H9 (cell line): ENCODE results near the gene BSDC1. TPM values are rescaled to one million over a fixed set of nuclear protein-coding genes. Genes with fewer than 3 reads are reported as not detected.

Source experiments
- DNase-seq: peaks from one replicate; pipeline ENCODE4 v3.0.0-alpha.2; 2017
- H2AFZ ChIP-seq: one replicate; pipeline ENCODE4 v1.6.1; 2013; ENCODE audit warnings: mild to moderate bottlenecking, low read length, control low read depth, moderate library complexity
- H2AK5ac ChIP-seq: 2 replicates; pipeline ENCODE4 v1.6.1; 2013; ENCODE audit warnings: low read length, control low read depth, mixed read lengths; ENCODE audit not compliant: insufficient read length
- H2BK120ac ChIP-seq: one replicate; pipeline ENCODE4 v1.6.1; 2013; ENCODE audit warnings: low read depth, mild to moderate bottlenecking, low read length, control low read depth, inconsistent platforms; ENCODE audit not compliant: poor library complexity, severe bottlenecking
- H2BK12ac ChIP-seq: 2 replicates; pipeline ENCODE4 v1.6.1; 2013; ENCODE audit warnings: low read length, control low read depth, mixed read lengths, low read depth; ENCODE audit not compliant: insufficient read length
- H2BK15ac ChIP-seq: 2 replicates; pipeline ENCODE4 v1.6.1; 2013; ENCODE audit warnings: low read depth, low read length, control low read depth
- H2BK20ac ChIP-seq: one replicate; pipeline ENCODE4 v1.6.1; 2013; ENCODE audit warnings: low read depth, mild to moderate bottlenecking, low read length, control low read depth, inconsistent platforms; ENCODE audit not compliant: poor library complexity, severe bottlenecking
- H2BK5ac ChIP-seq: 2 replicates; pipeline ENCODE4 v1.6.1; 2013; ENCODE audit warnings: low read length, control low read depth, mixed read lengths; ENCODE audit not compliant: insufficient read length
- H3K14ac ChIP-seq: 2 replicates; pipeline ENCODE4 v1.6.1; 2013; ENCODE audit warnings: low read length, control low read depth; ENCODE audit not compliant: insufficient read depth
- H3K18ac ChIP-seq: 2 replicates; pipeline ENCODE4 v1.6.1; 2013; ENCODE audit warnings: low read depth, mild to moderate bottlenecking, mixed read lengths, low read length, control low read depth; ENCODE audit not compliant: insufficient read length
- H3K23ac ChIP-seq: 2 replicates; pipeline ENCODE4 v1.6.1; 2013; ENCODE audit warnings: low read length, control low read depth, mixed read lengths, low read depth; ENCODE audit not compliant: insufficient read length
- H3K23me2 ChIP-seq: 2 replicates; pipeline ENCODE4 v1.6.1; 2013; ENCODE audit warnings: low read depth, mild to moderate bottlenecking, mixed read lengths, low read length, control low read depth; ENCODE audit not compliant: insufficient read length, poor library complexity, severe bottlenecking
- H3K27ac ChIP-seq: 2 replicates; pipeline ENCODE4 v1.5.1; 2013; ENCODE audit warnings: low read length, control low read depth, mixed read lengths, low read depth; ENCODE audit not compliant: insufficient read length
- H3K27me3 ChIP-seq: 2 replicates; pipeline ENCODE4 v1.6.1; 2013; ENCODE audit warnings: low read length, control low read depth, inconsistent platforms; ENCODE audit not compliant: insufficient read depth
- H3K4ac ChIP-seq: 2 replicates; pipeline ENCODE4 v1.6.1; 2013; ENCODE audit warnings: low read depth, mild to moderate bottlenecking, control low read depth, inconsistent platforms, low read length, moderate library complexity
- H3K4me1 ChIP-seq: 2 replicates; pipeline ENCODE4 v1.6.1; 2013; ENCODE audit warnings: low read length, control low read depth, inconsistent platforms; ENCODE audit not compliant: insufficient read depth
- H3K4me2 ChIP-seq: 2 replicates; pipeline ENCODE4 v1.6.1; 2013; ENCODE audit warnings: low read length, control low read depth, mixed read lengths; ENCODE audit not compliant: insufficient read length, insufficient read depth
- H3K56ac ChIP-seq: 2 replicates; pipeline ENCODE4 v1.6.1; 2013; ENCODE audit warnings: low read depth, mild to moderate bottlenecking, mixed read lengths, low read length, control low read depth; ENCODE audit not compliant: insufficient read length
- H3K79me1 ChIP-seq: 2 replicates; pipeline ENCODE4 v1.6.1; 2013; ENCODE audit warnings: low read depth, mild to moderate bottlenecking, moderate library complexity, low read length, control low read depth, inconsistent platforms; ENCODE audit not compliant: insufficient read depth, poor library complexity, severe bottlenecking
- H3K79me2 ChIP-seq: 2 replicates; pipeline ENCODE4 v1.6.1; 2013; ENCODE audit warnings: low read length, control low read depth, inconsistent platforms; ENCODE audit not compliant: insufficient read depth
- H3K9ac ChIP-seq: 2 replicates; pipeline ENCODE4 v1.6.1; 2013; ENCODE audit warnings: low read length, control low read depth, mixed read lengths; ENCODE audit not compliant: insufficient read length; ENCODE audit errors: extremely low read depth
- H3K9me3 ChIP-seq: one replicate; pipeline ENCODE4 v1.6.1; 2013; ENCODE audit warnings: low read depth, low read length, inconsistent platforms; ENCODE audit not compliant: control insufficient read depth
- H3T11ph ChIP-seq: one replicate; pipeline ENCODE4 v1.6.1; 2013; ENCODE audit warnings: mild to moderate bottlenecking, low read length, control low read depth, inconsistent platforms
- H4K20me1 ChIP-seq: one replicate; pipeline ENCODE4 v1.6.1; 2013; ENCODE audit not compliant: control insufficient read depth, insufficient read length, insufficient read depth
- H4K5ac ChIP-seq: 2 replicates; pipeline ENCODE4 v1.6.1; 2013; ENCODE audit warnings: low read depth, mild to moderate bottlenecking, mixed read lengths, low read length, control low read depth; ENCODE audit not compliant: insufficient read length
- H4K8ac ChIP-seq: replicated peaks from 2 replicates; pipeline ENCODE4 v1.6.1; 2013; ENCODE audit warnings: low read length, control low read depth, mixed read lengths, low read depth; ENCODE audit not compliant: insufficient read length
- H4K91ac ChIP-seq: 2 replicates; pipeline ENCODE4 v1.6.1; 2013; ENCODE audit warnings: low read depth, mild to moderate bottlenecking, moderate library complexity, mixed read lengths, low read length, control low read depth; ENCODE audit not compliant: insufficient read length
- H3K27ac Mint-ChIP-seq, 3 experiments: 2 replicates in 2 of 3; 3 replicates in 1 of 3; pipeline ENCODE4 v1.8.0; 2020 to 2021; ENCODE audit warnings: mixed read lengths in 3 of 3, mild to moderate bottlenecking in 1 of 3, moderate library complexity in 1 of 3
- H3K27me3 Mint-ChIP-seq: 2 replicates; pipeline ENCODE4 v1.8.0; 2021; ENCODE audit warnings: low read depth, mild to moderate bottlenecking, moderate library complexity, mixed read lengths
- H3K36me3 Mint-ChIP-seq, 3 experiments: 2 replicates in 2 of 3; 3 replicates in 1 of 3; pipeline ENCODE4 v1.8.0; 2020 to 2021; ENCODE audit warnings: low read depth in 3 of 3, mixed read lengths in 3 of 3; ENCODE audit not compliant: insufficient read depth in 1 of 3
- H3K4me1 Mint-ChIP-seq, 2 experiments: 2 replicates each; pipeline ENCODE4 v1.8.0; 2020; ENCODE audit warnings: mixed read lengths in 2 of 2
- H3K4me3 Mint-ChIP-seq, 2 experiments: 2 replicates in 1 of 2; 3 replicates in 1 of 2; pipeline ENCODE4 v1.8.0; 2020 to 2021; ENCODE audit warnings: mild to moderate bottlenecking in 2 of 2, mixed read lengths in 2 of 2, moderate library complexity in 1 of 2
- H3K9me3 Mint-ChIP-seq, 2 experiments: 2 replicates in 1 of 2; 3 replicates in 1 of 2; pipeline ENCODE4 v1.8.0; 2020; ENCODE audit warnings: mild to moderate bottlenecking in 2 of 2, mixed read lengths in 2 of 2, moderate library complexity in 1 of 2
- CTCF ChIP-seq: fragments of 200-600 bp; sonication (generic); conservative IDR thresholded peaks from 3 replicates; pipeline ENCODE4 v1.8.0; 2021; ENCODE audit warnings: antibody characterized with exemption, mild to moderate bottlenecking
- WGBS: extraction: QIAGEN DNeasy Blood & Tissue Kit; methylation state at CpG from one replicate; pipeline ENCODE4 v1.1.7; 2013; ENCODE audit warnings: missing lambda C conversion rate, low lambda C conversion rate, mixed read lengths; ENCODE audit not compliant: insufficient read length; ENCODE audit errors: extremely low coverage; 5-methylcytosine and 5-hydroxymethylcytosine counted together
- total RNA-seq: library from RNA; stranded (reverse); gene quantifications from 2 replicates; pipeline ENCODE4 v1.2.1, GENCODE V29; 2021

Gene BSDC1
- total RNA-seq, 1 experiment from 2014 or later: 52.6 TPM

- Histone ChIP-seq H2BK120ac (no peak overlapping the region), H3K4ac (no peak overlapping the region), H3K4me1 (no peaks in the 10 kb centered on the region), H2BK12ac (no peak overlapping the region), H3K27ac (no peak overlapping the region), H2BK20ac (no peak overlapping the region), H3K23me2 (no peaks in the 10 kb centered on the region), H3K18ac (no peak overlapping the region), H3K23ac (no peak overlapping the region), H4K8ac (no peak overlapping the region), H3K9me3 (no peaks in the 10 kb centered on the region), H3K56ac (no peak overlapping the region), H3K79me1 (no peaks in the 10 kb centered on the region), H2AK5ac (no peak overlapping the region), H3K14ac (no peak overlapping the region), H4K91ac (no peak overlapping the region), H3K4me2 (no peak overlapping the region), H3K79me2 (no peaks in the 10 kb centered on the region), H2BK15ac (no peak overlapping the region), H2BK5ac (no peak overlapping the region), H3T11ph (no peak overlapping the region), H3K9ac (no peak overlapping the region), H3K27me3 (no peaks in the 10 kb centered on the region; the same call in 1 of the 2 replicates), H4K20me1 (no peaks in the 10 kb centered on the region), H4K5ac (no peak overlapping the region), H2AFZ (no peak overlapping the region)
- H3K4me1 Mint-ChIP-seq: peaks cover 20 to 29% of the 10 kb centered on the region in 2 experiments
- TF ChIP-seq CTCF: no peak
- H3K36me3 Mint-ChIP-seq: no peaks in the 10 kb centered on the region
- H3K9me3 Mint-ChIP-seq: no peaks in the 10 kb centered on the region
- no CpG with 5 or more reads among the region's 5 CpGs for WGBS
- H3K27ac Mint-ChIP-seq: no peak overlapping the region
- peaks cover 44% of the 10 kb centered on the region for H3K27me3 Mint-ChIP-seq
- H3K4me3 Mint-ChIP-seq: no peak overlapping the region
- DNase-seq: no peak
Measured at GRCh38 chr1:32341971-32342370, 52.3 kb downstream of the BSDC1 start.
